ENCODE data around the gene SLC37A2.

GRCh38 chr11:125084057-125084416 lies 20.9 kb downstream of the SLC37A2 start:
- no peak for TF ChIP-seq CTCF (conservative IDR thresholded peaks at IDR 0.05 in 1 of 2, IDR thresholded peaks at IDR 0.05 in 1 of 2; ENCODE audit: extremely low read depth in 1 of 2, insufficient read depth in 1 of 2, low read depth in 1 of 2, low read length in 2 of 2)
- TF ChIP-seq EZH2 (IDR thresholded peaks at IDR 0.05; ENCODE audit: borderline replicate concordance, low read length) = no peak

Measured in mammary epithelial cell (primary cell).